ENCODE results near the gene SMIM36.
"Not testable (repeated sequence)": the region's sequence is repeated elsewhere in the genome, so short reads cannot be mapped to it uniquely, and the experiment has no call there.

Gene SMIM36

GRCh38 chr17:55510986-55511721 lies at the start of gene SMIM36:
Gene SMIM36, minus strand, starts transcription at chr17:55511452.
- H3K4me3 ChIP-seq (ENCODE audit: low read depth, low read length): no peak within 1 kb of the TSS

DNA sequence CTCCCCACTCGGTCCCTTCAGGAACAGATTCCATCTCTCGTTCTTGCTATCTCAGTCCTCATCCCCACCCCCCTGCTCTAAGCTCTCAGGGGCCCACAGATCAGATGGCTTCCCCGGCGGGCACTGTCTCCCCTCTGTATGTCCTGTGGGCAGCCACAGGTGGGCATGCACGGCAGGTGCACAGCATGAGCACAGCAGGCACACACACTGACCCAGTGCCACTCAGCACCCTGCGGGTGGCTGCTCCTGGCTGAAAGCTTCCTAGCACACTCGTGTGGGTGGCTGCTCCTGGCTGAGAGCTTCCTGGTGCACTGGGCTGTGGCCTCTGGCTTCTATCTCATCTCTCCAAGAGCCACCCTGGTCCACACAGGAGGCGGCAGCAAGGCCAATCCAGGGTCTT lies 44.5 kb upstream of the SMIM36 start:
- H3K4me3 ChIP-seq (ENCODE audit: low read depth, low read length): no peak overlapping the region

DNA sequence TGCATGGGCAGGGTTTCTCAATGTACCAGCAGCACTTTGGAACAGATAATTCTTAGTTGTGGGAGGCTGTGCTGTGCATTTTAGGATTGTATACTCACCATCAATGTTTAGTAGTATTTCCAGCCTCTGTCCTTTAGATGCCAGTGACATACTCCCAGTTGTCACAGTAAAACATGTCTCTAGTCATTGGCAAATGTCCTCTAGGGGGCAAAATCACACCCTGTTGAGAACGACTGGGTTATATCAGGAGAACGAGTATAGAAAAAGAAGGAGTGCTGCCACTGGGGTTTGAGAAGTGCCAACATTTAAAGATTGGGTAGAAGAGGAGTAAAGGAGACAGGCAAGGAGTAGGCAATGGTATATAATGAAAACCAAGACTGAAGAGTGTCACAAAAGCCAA lies 37.9 kb upstream of the SMIM36 start:
- no peak overlapping the region for H3K4me3 ChIP-seq (ENCODE audit: low read depth, low read length)

GRCh38 chr17:55546991-55547664 lies 35.9 kb upstream of the SMIM36 start:
- no peak overlapping the region for H3K4me3 ChIP-seq (ENCODE audit: low read depth, low read length)

DNA sequence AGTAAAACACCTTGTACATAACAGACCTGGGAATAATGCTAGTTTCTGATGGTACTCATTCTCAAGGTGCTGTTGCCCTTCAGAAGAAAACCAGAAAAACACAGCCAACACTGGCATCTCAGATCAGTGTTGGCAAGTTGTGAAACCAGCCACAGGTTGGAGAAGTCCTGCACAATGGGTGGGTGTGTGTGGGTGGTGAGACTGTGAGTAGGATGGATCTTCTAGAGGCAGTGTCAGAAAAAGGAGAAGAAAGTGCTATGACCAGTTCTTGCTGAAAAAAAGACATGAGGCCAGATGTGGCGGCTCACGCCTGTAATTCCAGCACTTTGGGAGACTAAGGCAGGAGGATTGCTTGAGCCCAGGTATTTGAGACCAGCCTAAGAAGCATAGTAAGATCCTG lies 35.2 kb upstream of the SMIM36 start:
- no peak overlapping the region for H3K4me3 ChIP-seq (ENCODE audit: low read depth, low read length)

GRCh38 chr17:55545806-55546205 lies 34.6 kb upstream of the SMIM36 start:
- H3K4me3 ChIP-seq (ENCODE audit: low read depth, low read length): no peak overlapping the region

DNA sequence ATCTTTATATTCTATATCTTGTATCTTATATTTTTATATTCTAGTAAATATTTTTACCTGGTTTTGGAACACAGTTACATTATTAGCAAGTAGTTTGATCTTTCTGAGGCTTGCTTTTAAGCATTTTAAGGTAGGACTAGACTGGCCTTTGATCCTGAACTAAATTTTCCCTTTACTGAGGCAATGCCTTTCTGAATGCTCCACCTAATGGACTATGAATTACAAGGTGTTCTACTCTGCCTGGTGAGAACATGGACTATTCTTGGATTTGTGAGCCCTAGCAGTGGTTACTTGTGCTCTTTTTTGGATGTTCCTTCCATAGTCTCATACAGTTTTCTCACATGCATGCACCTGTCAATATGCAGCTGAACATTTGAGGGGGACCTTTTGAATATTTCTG lies 32.5 kb upstream of the SMIM36 start:
- no peak overlapping the region for H3K4me3 ChIP-seq (ENCODE audit: low read depth, low read length)

- H3K4me3 ChIP-seq (ENCODE audit: low read depth, low read length): no peak overlapping the region
Measured at GRCh38 chr17:55540414-55541091, 29.3 kb upstream of the SMIM36 start.

- no peak overlapping the region for H3K4me3 ChIP-seq (ENCODE audit: low read depth, low read length)
Measured at GRCh38 chr17:55536205-55536604, 25.0 kb upstream of the SMIM36 start.

DNA sequence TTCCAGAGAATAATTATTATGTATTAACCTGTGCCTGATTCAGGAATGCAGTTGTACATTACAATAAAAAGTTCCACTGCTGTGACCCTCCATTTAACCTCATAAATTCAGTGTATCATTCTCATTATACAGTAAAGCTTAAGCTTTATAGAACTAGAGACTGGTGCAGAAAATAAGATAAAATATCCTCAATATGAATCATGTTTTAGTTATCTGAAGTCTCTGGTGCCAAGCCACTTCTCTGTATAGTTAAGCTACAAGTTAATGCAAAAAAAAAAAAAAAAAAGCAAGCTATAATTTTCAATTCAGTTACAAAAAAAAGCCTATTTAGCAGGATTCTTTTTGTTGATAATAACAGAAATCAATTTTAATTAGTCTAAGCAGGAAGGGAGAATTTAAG lies 22.4 kb upstream of the SMIM36 start:
- no peak overlapping the region for H3K4me3 ChIP-seq (ENCODE audit: low read depth, low read length)

DNA sequence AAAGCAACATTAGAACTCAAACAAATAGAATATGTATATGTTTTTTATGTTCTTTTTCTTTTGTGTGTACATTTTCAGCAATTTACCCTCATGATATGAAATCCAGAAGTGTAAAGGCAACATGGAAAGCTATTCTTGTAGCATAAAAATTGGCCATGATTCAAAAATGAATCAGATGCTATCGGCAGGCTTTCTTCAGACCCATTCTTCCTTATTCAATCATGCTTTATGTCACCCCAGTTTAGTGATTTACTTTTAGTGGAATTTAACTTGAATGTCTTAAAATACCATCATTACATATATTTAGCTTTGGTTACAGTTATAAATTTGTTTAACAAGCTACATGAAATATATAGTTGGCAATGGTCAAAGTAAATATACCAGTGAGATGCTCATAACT lies 21.4 kb upstream of the SMIM36 start:
- no peak overlapping the region for H3K4me3 ChIP-seq (ENCODE audit: low read depth, low read length)

GRCh38 chr17:55531053-55531728 lies 19.9 kb upstream of the SMIM36 start:
- no peak overlapping the region for H3K4me3 ChIP-seq (ENCODE audit: low read depth, low read length)

GRCh38 chr17:55530064-55530463 lies 18.8 kb upstream of the SMIM36 start:
- no peak overlapping the region for H3K4me3 ChIP-seq (ENCODE audit: low read depth, low read length)

- H3K4me3 ChIP-seq (ENCODE audit: low read depth, low read length): no peak overlapping the region
Measured at GRCh38 chr17:55527540-55528118, 16.4 kb upstream of the SMIM36 start.

DNA sequence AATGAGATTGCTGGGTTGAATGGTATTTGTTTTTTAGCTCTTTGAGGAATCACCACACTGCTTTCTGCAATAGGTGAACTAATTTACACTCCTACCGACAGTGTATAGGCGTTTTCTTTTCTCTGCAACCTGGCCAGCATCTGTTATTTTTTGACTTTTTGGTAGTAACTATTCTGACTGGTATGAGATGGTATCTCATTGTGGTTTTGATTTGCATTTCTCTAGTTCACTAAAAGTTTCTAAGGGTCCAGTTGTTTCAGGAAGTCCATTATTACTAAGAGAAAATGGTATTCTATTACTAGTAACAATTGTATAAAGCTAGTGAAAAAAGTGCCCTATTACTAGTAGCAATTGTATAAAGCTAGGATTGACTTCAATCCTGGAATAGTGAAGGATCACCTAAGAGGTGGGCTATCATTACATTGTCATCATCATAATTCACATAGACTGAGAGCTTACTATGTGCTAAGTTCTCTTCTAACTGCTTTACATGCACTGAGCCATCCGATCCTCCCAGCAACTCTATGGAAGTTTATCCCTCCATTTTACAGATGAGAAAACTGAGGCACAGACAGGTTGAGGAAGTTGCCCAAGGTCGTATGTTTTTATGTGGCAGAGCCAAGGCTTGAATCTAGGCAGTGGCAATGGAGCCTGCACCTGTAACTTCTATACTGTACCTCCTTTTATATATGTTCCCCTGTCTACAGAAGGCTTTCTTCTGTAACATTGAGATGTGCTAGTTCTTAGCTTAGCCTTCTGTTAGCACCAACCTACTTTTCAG lies 13.4 kb upstream of the SMIM36 start:
- H3K4me3 ChIP-seq (ENCODE audit: low read depth, low read length): no peak overlapping the region

DNA sequence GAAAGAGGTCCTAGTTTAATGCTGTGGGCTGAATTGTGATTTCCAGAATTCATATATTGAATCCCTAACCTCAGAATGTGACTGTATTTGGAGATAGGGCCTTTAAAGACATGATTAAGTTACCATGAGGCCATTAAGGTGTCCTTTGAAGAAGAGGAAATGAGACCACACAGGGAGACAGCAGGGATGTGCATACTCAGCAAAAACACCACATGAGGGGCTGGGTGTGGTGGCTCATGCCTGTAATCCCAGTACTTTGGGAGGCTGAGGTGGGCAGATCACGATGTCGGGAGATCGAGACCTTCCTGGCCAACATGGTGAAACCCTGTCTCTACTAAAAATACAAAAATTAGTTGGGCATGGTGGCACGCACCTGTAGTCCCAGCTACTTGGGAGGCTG lies 11.8 kb upstream of the SMIM36 start:
- not testable (repeated sequence) for H3K4me3 ChIP-seq (ENCODE audit: low read depth, low read length)

GRCh38 chr17:55521186-55521585 lies 9.9 kb upstream of the SMIM36 start:
- H3K4me3 ChIP-seq (ENCODE audit: low read depth, low read length): no peak overlapping the region

DNA sequence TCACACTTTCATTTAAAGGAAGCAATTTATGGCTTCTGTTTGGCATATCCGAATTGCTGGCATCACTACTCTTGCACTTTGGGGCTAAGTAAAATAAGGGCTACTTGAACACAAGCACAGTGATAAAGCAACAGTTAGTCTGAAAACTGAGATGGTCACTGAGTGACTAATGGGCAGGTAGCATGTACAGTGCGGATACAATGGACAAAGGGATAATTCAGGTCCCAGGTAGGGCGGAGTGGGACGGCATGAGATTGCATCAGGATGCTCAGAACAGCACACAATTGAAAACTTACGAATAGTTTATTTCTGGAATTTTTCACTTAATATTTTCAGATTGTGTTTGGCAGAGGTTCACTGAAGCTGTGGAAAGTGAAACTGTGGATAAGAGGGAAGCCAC lies 9.2 kb upstream of the SMIM36 start:
- no peak overlapping the region for H3K4me3 ChIP-seq (ENCODE audit: low read depth, low read length)

GRCh38 chr17:55518510-55518909 lies 7.3 kb upstream of the SMIM36 start:
- H3K4me3 ChIP-seq (ENCODE audit: low read depth, low read length): no peak overlapping the region

- H3K4me3 ChIP-seq (ENCODE audit: low read depth, low read length): no peak overlapping the region
Measured at GRCh38 chr17:55513885-55514590, 2.8 kb upstream of the SMIM36 start.

Measured in iPS-11a (cell line).